ENCODE results near the gene CAD. TPM values are rescaled to one million over a fixed set of nuclear protein-coding genes. Genes with fewer than 3 reads are reported as not detected.

CAD gene
- total and polyA plus RNA-seq, 10 of the 15 experiments (the other 5 are each of a cell fraction or from before 2014, with no cell fraction given) = 7.6 to 119 (median 50.7) TPM

DNA sequence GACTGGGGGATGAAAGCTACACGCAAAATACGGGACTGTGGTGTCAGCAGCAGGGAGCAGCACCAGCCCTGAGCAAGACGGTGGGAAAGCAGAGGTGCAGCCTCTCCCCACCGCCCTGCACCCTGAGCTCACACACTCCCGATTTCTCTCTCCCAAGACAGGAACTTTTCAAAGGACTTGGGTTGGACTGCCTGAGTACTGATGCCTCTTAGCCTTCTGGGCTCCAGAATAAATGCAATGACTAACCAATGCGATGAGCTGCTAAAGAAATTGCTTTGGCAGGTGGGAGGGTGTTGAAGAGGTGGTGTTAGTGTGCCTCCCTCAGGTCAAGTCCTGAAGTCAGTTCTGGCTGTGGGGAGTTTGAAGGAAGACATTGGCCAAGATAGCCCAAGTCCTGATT lies 74.7 kb downstream of the CAD start:
- H3K36me3 ChIP-seq (ENCODE audit: control insufficient read depth in 2 of 2, insufficient read depth in 2 of 2, low read length in 1 of 2) = no peaks in the 10 kb centered on the region
- ATAC-seq (peak; percentile 28; the same call in 1 of the 3 replicates), DNase-seq (ENCODE audit: low read depth, low spot score) (no peak), FAIRE-seq (no peak)
- H3K4me2 ChIP-seq (ENCODE audit: control insufficient read depth, insufficient read depth) = no peak overlapping the region
- no TSS peak for BruUV-seq (replicated peaks)
- no peak overlapping the region for H3K4me3 ChIP-seq
- intact Hi-C loops (cut with micrococcal nuclease; ENCODE audit: unreplicated experiment) = no loop called here
- H3K79me2 ChIP-seq (ENCODE audit: control insufficient read depth, insufficient read depth, low read length) = no peaks in the 10 kb centered on the region
- WGBS (ENCODE audit: insufficient coverage, insufficient replicate concordance, low lambda C conversion rate, missing lambda C conversion rate) = 47% methylated on average over 6 of the region's 6 CpGs
- POLR2A ChIA-PET = interaction anchor here (1.6 kb wide), 1 partner anchor 11 kb away, joined by 4 read pairs; no protein-coding TSS in a partner anchor
- H4K20me1 ChIP-seq (ENCODE audit: control insufficient read depth, insufficient read depth) = no peaks in the 10 kb centered on the region
- in situ Hi-C loops (cut with MboI) = no loop called here
- H2AFZ ChIP-seq (ENCODE audit: control insufficient read depth, low read depth, low read length) = no peak overlapping the region
- H3K27me3 ChIP-seq (replicated peaks in 1 of 2; ENCODE audit: control insufficient read depth in 2 of 2, insufficient read depth in 2 of 2, low read length in 1 of 2) = no peaks in the 10 kb centered on the region; a peak in 1 of 4 replicates
- TF ChIP-seq CBFB (IDR thresholded peaks at IDR 0.05; ENCODE audit: low read depth) = no peak
- no peak for TF ChIP-seq STAT3 (IDR thresholded peaks at IDR 0.05; ENCODE audit: low read depth, low read length)
- TF ChIP-seq HDAC2 (IDR thresholded peaks at IDR 0.05) = no peak
- TF ChIP-seq ZBED1 (IDR thresholded peaks at IDR 0.05; ENCODE audit: borderline replicate concordance) = no peak
- TF ChIP-seq, protein P1, sequence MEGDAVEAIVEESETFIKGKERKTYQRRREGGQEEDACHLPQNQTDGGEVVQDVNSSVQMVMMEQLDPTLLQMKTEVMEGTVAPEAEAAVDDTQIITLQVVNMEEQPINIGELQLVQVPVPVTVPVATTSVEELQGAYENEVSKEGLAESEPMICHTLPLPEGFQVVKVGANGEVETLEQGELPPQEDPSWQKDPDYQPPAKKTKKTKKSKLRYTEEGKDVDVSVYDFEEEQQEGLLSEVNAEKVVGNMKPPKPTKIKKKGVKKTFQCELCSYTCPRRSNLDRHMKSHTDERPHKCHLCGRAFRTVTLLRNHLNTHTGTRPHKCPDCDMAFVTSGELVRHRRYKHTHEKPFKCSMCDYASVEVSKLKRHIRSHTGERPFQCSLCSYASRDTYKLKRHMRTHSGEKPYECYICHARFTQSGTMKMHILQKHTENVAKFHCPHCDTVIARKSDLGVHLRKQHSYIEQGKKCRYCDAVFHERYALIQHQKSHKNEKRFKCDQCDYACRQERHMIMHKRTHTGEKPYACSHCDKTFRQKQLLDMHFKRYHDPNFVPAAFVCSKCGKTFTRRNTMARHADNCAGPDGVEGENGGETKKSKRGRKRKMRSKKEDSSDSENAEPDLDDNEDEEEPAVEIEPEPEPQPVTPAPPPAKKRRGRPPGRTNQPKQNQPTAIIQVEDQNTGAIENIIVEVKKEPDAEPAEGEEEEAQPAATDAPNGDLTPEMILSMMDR (IDR thresholded peaks at IDR 0.05 in 2 of 3, conservative IDR thresholded peaks at IDR 0.05 in 1 of 3; ENCODE audit: control insufficient read depth in 2 of 3, extremely low read depth in 1 of 3, insufficient read depth in 1 of 3, low read depth in 3 of 3, low read length in 3 of 3) = peak in 1 of 3 experiments; percentile 13; a peak in 1 of 6 replicates
- TF ChIP-seq, protein P2, sequence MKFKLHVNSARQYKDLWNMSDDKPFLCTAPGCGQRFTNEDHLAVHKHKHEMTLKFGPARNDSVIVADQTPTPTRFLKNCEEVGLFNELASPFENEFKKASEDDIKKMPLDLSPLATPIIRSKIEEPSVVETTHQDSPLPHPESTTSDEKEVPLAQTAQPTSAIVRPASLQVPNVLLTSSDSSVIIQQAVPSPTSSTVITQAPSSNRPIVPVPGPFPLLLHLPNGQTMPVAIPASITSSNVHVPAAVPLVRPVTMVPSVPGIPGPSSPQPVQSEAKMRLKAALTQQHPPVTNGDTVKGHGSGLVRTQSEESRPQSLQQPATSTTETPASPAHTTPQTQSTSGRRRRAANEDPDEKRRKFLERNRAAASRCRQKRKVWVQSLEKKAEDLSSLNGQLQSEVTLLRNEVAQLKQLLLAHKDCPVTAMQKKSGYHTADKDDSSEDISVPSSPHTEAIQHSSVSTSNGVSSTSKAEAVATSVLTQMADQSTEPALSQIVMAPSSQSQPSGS (IDR thresholded peaks at IDR 0.05; ENCODE audit: low read length) = no peak
- TF ChIP-seq GABPA (IDR thresholded peaks at IDR 0.05; ENCODE audit: low read depth) = no peak
- TF ChIP-seq, protein P3, sequence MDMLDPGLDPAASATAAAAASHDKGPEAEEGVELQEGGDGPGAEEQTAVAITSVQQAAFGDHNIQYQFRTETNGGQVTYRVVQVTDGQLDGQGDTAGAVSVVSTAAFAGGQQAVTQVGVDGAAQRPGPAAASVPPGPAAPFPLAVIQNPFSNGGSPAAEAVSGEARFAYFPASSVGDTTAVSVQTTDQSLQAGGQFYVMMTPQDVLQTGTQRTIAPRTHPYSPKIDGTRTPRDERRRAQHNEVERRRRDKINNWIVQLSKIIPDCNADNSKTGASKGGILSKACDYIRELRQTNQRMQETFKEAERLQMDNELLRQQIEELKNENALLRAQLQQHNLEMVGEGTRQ (IDR thresholded peaks at IDR 0.05; ENCODE audit: borderline replicate concordance, low read depth, low read length) = no peak
- 0 out of 2 replicates have a peak, but pooled peaks have one; percentile 14 for TF ChIP-seq RAD21 (IDR thresholded peaks at IDR 0.05; ENCODE audit: insufficient read depth, low read depth, low read length)
- RAD21 ChIA-PET (ENCODE audit: unreplicated experiment) = interaction anchor here (2.0 kb wide), 1 partner anchor 11 kb away, joined by 8 read pairs; no protein-coding TSS in a partner anchor
- CTCF ChIA-PET = interaction anchor here (1.0 to 4.1 kb wide), 5 partner anchors 10 to 310 kb away, joined by 3 to 51 read pairs (median 16); partner anchors contain the start of gene TRIM54
- H3K27ac ChIP-seq (ENCODE audit: control insufficient read depth, insufficient read depth) = no peak overlapping the region
- H3K4me1 ChIP-seq (ENCODE audit: control insufficient read depth, insufficient read depth, low read length) = no peaks in the 10 kb centered on the region
- H3K9me3 ChIP-seq (replicated peaks; ENCODE audit: control insufficient read depth, insufficient read depth, low read length) = no peaks in the 10 kb centered on the region
- H3K9ac ChIP-seq (ENCODE audit: control insufficient read depth, insufficient read depth, low read length) = no peak overlapping the region
- SMC1A ChIA-PET (ENCODE audit: uncharacterized antibody, unreplicated experiment) = no interaction called here

Other genes starting within 250 kb of the CAD start
Only the 7 nearest of the 25 such genes appear.
- not detected in 2 replicates for gene PRR30, start 78.0 kb upstream of the CAD start, total RNA-seq (2014; rRNA removed)
- not detected in 2 replicates for gene PRR30, start 78.0 kb upstream of the CAD start, total RNA-seq (2014; rRNA removed; fragmentation: Illumina TruSeq; extraction: Trizol)
- gene PRR30, start 78.0 kb upstream of the CAD start, total RNA-seq (2021) = not detected in 2 replicates
- not detected in 2 replicates for gene PRR30, start 78.0 kb upstream of the CAD start, polyA plus RNA-seq (2011; rRNA removed)
- gene PRR30, start 78.0 kb upstream of the CAD start, polyA plus RNA-seq (2014; fragmentation: Illumina TruSeq; extraction: Trizol) = not detected in 2 replicates
- not detected for gene PRR30, start 78.0 kb upstream of the CAD start, polyA plus RNA-seq (2014; fragmentation: Nextera tagmentation; extraction: Ambion mirVana)
- not detected in 2 replicates for gene PRR30, start 78.0 kb upstream of the CAD start, polyA plus RNA-seq (2014; rRNA removed)
- not detected for gene PRR30, start 78.0 kb upstream of the CAD start, polyA plus RNA-seq (2016; fragmentation: Nextera tagmentation; extraction: Ambion mirVana)
- not detected in 2 replicates for gene TCF23, start 68.4 kb upstream of the CAD start, total RNA-seq (2014; rRNA removed)
- not detected in 2 replicates for gene TCF23, start 68.4 kb upstream of the CAD start, total RNA-seq (2014; rRNA removed; fragmentation: Illumina TruSeq; extraction: Trizol)
- gene TCF23, start 68.4 kb upstream of the CAD start, total RNA-seq (2021) = not detected in 2 replicates
- not detected in 2 replicates for gene TCF23, start 68.4 kb upstream of the CAD start, polyA plus RNA-seq (2011; rRNA removed)
- gene TCF23, start 68.4 kb upstream of the CAD start, polyA plus RNA-seq (2014; fragmentation: Illumina TruSeq; extraction: Trizol) = not detected in 2 replicates
- gene TCF23, start 68.4 kb upstream of the CAD start, polyA plus RNA-seq (2014; fragmentation: Nextera tagmentation; extraction: Ambion mirVana) = not detected
- not detected in 2 replicates for gene TCF23, start 68.4 kb upstream of the CAD start, polyA plus RNA-seq (2014; rRNA removed)
- gene TCF23, start 68.4 kb upstream of the CAD start, polyA plus RNA-seq (2016; fragmentation: Nextera tagmentation; extraction: Ambion mirVana) = not detected
- gene ATRAID, start 5.3 kb upstream of the CAD start, total RNA-seq (2014; rRNA removed) = 97.5 and 113 TPM in 2 replicates
- gene ATRAID, start 5.3 kb upstream of the CAD start, total RNA-seq (2014; rRNA removed; fragmentation: Illumina TruSeq; extraction: Trizol) = 79.5 and 80.7 TPM in 2 replicates
- gene ATRAID, start 5.3 kb upstream of the CAD start, total RNA-seq (2021) = 65.6 and 68.9 TPM in 2 replicates
- gene ATRAID, start 5.3 kb upstream of the CAD start, polyA plus RNA-seq (2011; rRNA removed) = 129 and 143 TPM in 2 replicates
- gene ATRAID, start 5.3 kb upstream of the CAD start, polyA plus RNA-seq (2014; fragmentation: Illumina TruSeq; extraction: Trizol) = 103 and 107 TPM in 2 replicates
- 100 to 1,000 TPM; 137 to 142 TPM for gene ATRAID, start 5.3 kb upstream of the CAD start, polyA plus RNA-seq (2014; fragmentation: Nextera tagmentation; extraction: Ambion mirVana)
- 88.5 and 102 TPM in 2 replicates for gene ATRAID, start 5.3 kb upstream of the CAD start, polyA plus RNA-seq (2014; rRNA removed)
- 100 to 1,000 TPM; 163 to 180 TPM for gene ATRAID, start 5.3 kb upstream of the CAD start, polyA plus RNA-seq (2016; fragmentation: Nextera tagmentation; extraction: Ambion mirVana)
- 52.3 and 53.9 TPM in 2 replicates for gene SLC5A6, start 5.1 kb upstream of the CAD start, total RNA-seq (2014; rRNA removed)
- gene SLC5A6, start 5.1 kb upstream of the CAD start, total RNA-seq (2014; rRNA removed; fragmentation: Illumina TruSeq; extraction: Trizol) = 27.8 and 29.4 TPM in 2 replicates
- 52.8 and 58.5 TPM in 2 replicates for gene SLC5A6, start 5.1 kb upstream of the CAD start, total RNA-seq (2021)
- 50.6 and 101 TPM in 2 replicates for gene SLC5A6, start 5.1 kb upstream of the CAD start, polyA plus RNA-seq (2011; rRNA removed)
- 35.7 and 42.6 TPM in 2 replicates for gene SLC5A6, start 5.1 kb upstream of the CAD start, polyA plus RNA-seq (2014; fragmentation: Illumina TruSeq; extraction: Trizol)
- 10 to 100 TPM; 13.1 to 13.5 TPM for gene SLC5A6, start 5.1 kb upstream of the CAD start, polyA plus RNA-seq (2014; fragmentation: Nextera tagmentation; extraction: Ambion mirVana)
- 54.3 and 56.8 TPM in 2 replicates for gene SLC5A6, start 5.1 kb upstream of the CAD start, polyA plus RNA-seq (2014; rRNA removed)
- 10 to 100 TPM; 60.4 to 67.5 TPM for gene SLC5A6, start 5.1 kb upstream of the CAD start, polyA plus RNA-seq (2016; fragmentation: Nextera tagmentation; extraction: Ambion mirVana)
- not detected in 2 replicates for gene SLC30A3, start 45.7 kb downstream of the CAD start, total RNA-seq (2014; rRNA removed)
- not detected in 2 replicates for gene SLC30A3, start 45.7 kb downstream of the CAD start, total RNA-seq (2014; rRNA removed; fragmentation: Illumina TruSeq; extraction: Trizol)
- gene SLC30A3, start 45.7 kb downstream of the CAD start, total RNA-seq (2021) = not detected in 2 replicates
- gene SLC30A3, start 45.7 kb downstream of the CAD start, polyA plus RNA-seq (2011; rRNA removed) = 0.12 and 0.23 TPM in 2 replicates
- not detected in 2 replicates for gene SLC30A3, start 45.7 kb downstream of the CAD start, polyA plus RNA-seq (2014; fragmentation: Illumina TruSeq; extraction: Trizol)
- gene SLC30A3, start 45.7 kb downstream of the CAD start, polyA plus RNA-seq (2014; fragmentation: Nextera tagmentation; extraction: Ambion mirVana) = not detected
- 0.06 TPM in 1 of 2 replicates, not detected in the other for gene SLC30A3, start 45.7 kb downstream of the CAD start, polyA plus RNA-seq (2014; rRNA removed)
- gene SLC30A3, start 45.7 kb downstream of the CAD start, polyA plus RNA-seq (2016; fragmentation: Nextera tagmentation; extraction: Ambion mirVana) = not detected
- not detected in 2 replicates for gene DNAJC5G, start 58.1 kb downstream of the CAD start, total RNA-seq (2014; rRNA removed)
- not detected in 2 replicates for gene DNAJC5G, start 58.1 kb downstream of the CAD start, total RNA-seq (2014; rRNA removed; fragmentation: Illumina TruSeq; extraction: Trizol)
- gene DNAJC5G, start 58.1 kb downstream of the CAD start, total RNA-seq (2021) = not detected in 2 replicates
- gene DNAJC5G, start 58.1 kb downstream of the CAD start, polyA plus RNA-seq (2011; rRNA removed) = not detected in 2 replicates
- gene DNAJC5G, start 58.1 kb downstream of the CAD start, polyA plus RNA-seq (2014; fragmentation: Illumina TruSeq; extraction: Trizol) = not detected in 2 replicates
- not detected for gene DNAJC5G, start 58.1 kb downstream of the CAD start, polyA plus RNA-seq (2014; fragmentation: Nextera tagmentation; extraction: Ambion mirVana)
- not detected in 2 replicates for gene DNAJC5G, start 58.1 kb downstream of the CAD start, polyA plus RNA-seq (2014; rRNA removed)
- not detected for gene DNAJC5G, start 58.1 kb downstream of the CAD start, polyA plus RNA-seq (2016; fragmentation: Nextera tagmentation; extraction: Ambion mirVana)
- not detected in 2 replicates for gene TRIM54, start 65.1 kb downstream of the CAD start, total RNA-seq (2014; rRNA removed)
- gene TRIM54, start 65.1 kb downstream of the CAD start, total RNA-seq (2014; rRNA removed; fragmentation: Illumina TruSeq; extraction: Trizol) = not detected in 2 replicates
- gene TRIM54, start 65.1 kb downstream of the CAD start, total RNA-seq (2021) = not detected in 2 replicates
- not detected in 2 replicates for gene TRIM54, start 65.1 kb downstream of the CAD start, polyA plus RNA-seq (2011; rRNA removed)
- 0.03 TPM in 1 of 2 replicates, not detected in the other for gene TRIM54, start 65.1 kb downstream of the CAD start, polyA plus RNA-seq (2014; fragmentation: Illumina TruSeq; extraction: Trizol)
- gene TRIM54, start 65.1 kb downstream of the CAD start, polyA plus RNA-seq (2014; fragmentation: Nextera tagmentation; extraction: Ambion mirVana) = not detected
- gene TRIM54, start 65.1 kb downstream of the CAD start, polyA plus RNA-seq (2014; rRNA removed) = 0.08 TPM in 1 of 2 replicates, not detected in the other
- not detected for gene TRIM54, start 65.1 kb downstream of the CAD start, polyA plus RNA-seq (2016; fragmentation: Nextera tagmentation; extraction: Ambion mirVana)

Measured in GM12878 (cell line).